Measurements from ENCODE around the gene PIGH. TPM values are rescaled to one million over a fixed set of nuclear protein-coding genes. Genes with fewer than 3 reads are reported as not detected.
A peak's percentile ranks its signal among the peaks of the same experiment; 100 is the strongest.

Gene PIGH
- total and polyA plus RNA-seq, 2 of the 13 experiments (the other 11 are each of a cell fraction or from before 2014, with no cell fraction given), result 30.0 to 43.5 TPM

DNA sequence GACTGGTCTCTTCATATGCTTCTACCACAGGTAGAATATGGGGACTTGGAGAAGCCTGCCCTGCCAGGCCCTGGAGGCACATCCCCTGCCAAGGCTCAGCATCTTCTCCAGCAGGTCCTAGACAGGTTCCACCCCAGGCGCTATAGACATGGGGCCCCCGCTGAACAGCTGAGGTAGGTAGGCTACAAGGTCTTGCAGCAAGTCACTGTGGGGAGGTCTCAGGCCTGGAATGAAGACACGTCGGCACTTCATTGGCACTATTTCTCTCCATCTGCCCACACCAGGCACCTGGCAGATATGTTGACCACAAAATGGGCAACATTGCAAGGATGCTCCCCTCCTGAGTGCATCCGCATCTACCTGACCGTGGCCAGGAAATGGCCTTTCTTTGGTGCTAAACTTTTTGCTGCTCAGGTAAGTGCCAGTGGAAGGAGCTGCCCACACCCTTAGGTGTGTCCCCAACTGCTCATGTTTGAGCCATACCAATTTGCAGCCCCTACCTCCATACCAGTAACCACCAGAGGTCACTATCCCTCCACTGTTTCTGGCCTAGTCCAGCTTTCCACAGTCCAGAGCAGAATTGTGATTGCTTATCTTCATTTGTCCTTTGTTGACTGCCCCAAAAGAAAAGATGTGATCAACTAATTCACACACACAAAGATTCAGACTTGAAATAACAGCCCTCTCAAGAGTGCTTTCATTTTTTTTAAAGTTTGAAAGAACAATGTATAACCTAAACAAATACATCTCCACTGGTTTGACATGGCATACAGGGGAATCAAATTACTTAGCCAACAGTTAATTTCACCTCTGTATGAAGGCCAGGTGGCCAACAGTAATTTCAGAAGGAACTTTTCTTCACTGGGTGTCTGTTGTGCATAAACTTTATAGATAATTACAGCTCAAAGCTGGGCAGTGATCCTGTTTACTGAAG, 16.1 kb downstream of the PIGH start (continued):
- TF ChIP-seq, protein P1, sequence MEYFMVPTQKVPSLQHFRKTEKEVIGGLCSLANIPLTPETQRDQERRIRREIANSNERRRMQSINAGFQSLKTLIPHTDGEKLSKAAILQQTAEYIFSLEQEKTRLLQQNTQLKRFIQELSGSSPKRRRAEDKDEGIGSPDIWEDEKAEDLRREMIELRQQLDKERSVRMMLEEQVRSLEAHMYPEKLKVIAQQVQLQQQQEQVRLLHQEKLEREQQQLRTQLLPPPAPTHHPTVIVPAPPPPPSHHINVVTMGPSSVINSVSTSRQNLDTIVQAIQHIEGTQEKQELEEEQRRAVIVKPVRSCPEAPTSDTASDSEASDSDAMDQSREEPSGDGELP (IDR thresholded peaks at IDR 0.05; ENCODE audit: borderline replicate concordance, low read depth), result no peak
- TF ChIP-seq, protein P2, sequence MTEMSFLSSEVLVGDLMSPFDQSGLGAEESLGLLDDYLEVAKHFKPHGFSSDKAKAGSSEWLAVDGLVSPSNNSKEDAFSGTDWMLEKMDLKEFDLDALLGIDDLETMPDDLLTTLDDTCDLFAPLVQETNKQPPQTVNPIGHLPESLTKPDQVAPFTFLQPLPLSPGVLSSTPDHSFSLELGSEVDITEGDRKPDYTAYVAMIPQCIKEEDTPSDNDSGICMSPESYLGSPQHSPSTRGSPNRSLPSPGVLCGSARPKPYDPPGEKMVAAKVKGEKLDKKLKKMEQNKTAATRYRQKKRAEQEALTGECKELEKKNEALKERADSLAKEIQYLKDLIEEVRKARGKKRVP (CRISPR knock-in tag; IDR thresholded peaks at IDR 0.05), result no peak
- 0 out of 2 replicates have a peak, but pooled peaks have one; percentile 18 for TF ChIP-seq PPARG (CRISPR knock-in tag; conservative IDR thresholded peaks at IDR 0.05)
- TF ChIP-seq, protein P3, sequence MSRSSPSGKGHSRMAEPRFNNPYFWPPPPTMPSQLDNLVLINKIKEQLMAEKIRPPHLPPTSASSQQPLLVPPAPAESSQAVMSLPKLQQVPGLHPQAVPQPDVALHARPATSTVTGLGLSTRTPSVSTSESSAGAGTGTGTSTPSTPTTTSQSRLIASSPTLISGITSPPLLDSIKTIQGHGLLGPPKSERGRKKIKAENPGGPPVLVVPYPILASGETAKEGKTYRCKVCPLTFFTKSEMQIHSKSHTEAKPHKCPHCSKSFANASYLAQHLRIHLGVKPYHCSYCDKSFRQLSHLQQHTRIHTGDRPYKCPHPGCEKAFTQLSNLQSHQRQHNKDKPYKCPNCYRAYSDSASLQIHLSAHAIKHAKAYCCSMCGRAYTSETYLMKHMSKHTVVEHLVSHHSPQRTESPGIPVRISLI (CRISPR knock-in tag; IDR thresholded peaks at IDR 0.05; ENCODE audit: borderline replicate concordance), result no peak
- TF ChIP-seq HES4 (CRISPR knock-in tag; IDR thresholded peaks at IDR 0.05; ENCODE audit: borderline replicate concordance), result no peak
- TF ChIP-seq ETV5 (CRISPR knock-in tag; IDR thresholded peaks at IDR 0.05; ENCODE audit: borderline replicate concordance), result no peak
- TF ChIP-seq HNRNPLL (IDR thresholded peaks at IDR 0.05; ENCODE audit: low read depth, low read length, poor library complexity, severe bottlenecking), result no peak
- no peak for TF ChIP-seq TCF12 (IDR thresholded peaks at IDR 0.05)
- no peak for TF ChIP-seq TCF12 (CRISPR knock-in tag; IDR thresholded peaks at IDR 0.05)
- TF ChIP-seq HOXA5 (CRISPR knock-in tag; IDR thresholded peaks at IDR 0.05), result peak; percentile 52; the same call in 1 of the 2 replicates
- no peak for TF ChIP-seq SRSF1 (optimal IDR thresholded peaks at IDR 0.05; ENCODE audit: low read depth, low read length)
- TF ChIP-seq ZMYM2 (CRISPR knock-in tag; IDR thresholded peaks at IDR 0.05), result no peak
- TF ChIP-seq NFIB (CRISPR knock-in tag; IDR thresholded peaks at IDR 0.05; ENCODE audit: borderline replicate concordance), result no peak
- TF ChIP-seq ZBTB3 (CRISPR knock-in tag; IDR thresholded peaks at IDR 0.05; ENCODE audit: borderline replicate concordance, low read depth), result no peak
- TF ChIP-seq ATAD3A (CRISPR knock-in tag; IDR thresholded peaks at IDR 0.05), result no peak
- no peak for TF ChIP-seq ELF1 (CRISPR knock-in tag; IDR thresholded peaks at IDR 0.05)
- no peak for TF ChIP-seq ZMYM4 (CRISPR knock-in tag; IDR thresholded peaks at IDR 0.05)
- no peak for TF ChIP-seq KDM1A (CRISPR knock-in tag; IDR thresholded peaks at IDR 0.05)
- TF ChIP-seq, protein P4, sequence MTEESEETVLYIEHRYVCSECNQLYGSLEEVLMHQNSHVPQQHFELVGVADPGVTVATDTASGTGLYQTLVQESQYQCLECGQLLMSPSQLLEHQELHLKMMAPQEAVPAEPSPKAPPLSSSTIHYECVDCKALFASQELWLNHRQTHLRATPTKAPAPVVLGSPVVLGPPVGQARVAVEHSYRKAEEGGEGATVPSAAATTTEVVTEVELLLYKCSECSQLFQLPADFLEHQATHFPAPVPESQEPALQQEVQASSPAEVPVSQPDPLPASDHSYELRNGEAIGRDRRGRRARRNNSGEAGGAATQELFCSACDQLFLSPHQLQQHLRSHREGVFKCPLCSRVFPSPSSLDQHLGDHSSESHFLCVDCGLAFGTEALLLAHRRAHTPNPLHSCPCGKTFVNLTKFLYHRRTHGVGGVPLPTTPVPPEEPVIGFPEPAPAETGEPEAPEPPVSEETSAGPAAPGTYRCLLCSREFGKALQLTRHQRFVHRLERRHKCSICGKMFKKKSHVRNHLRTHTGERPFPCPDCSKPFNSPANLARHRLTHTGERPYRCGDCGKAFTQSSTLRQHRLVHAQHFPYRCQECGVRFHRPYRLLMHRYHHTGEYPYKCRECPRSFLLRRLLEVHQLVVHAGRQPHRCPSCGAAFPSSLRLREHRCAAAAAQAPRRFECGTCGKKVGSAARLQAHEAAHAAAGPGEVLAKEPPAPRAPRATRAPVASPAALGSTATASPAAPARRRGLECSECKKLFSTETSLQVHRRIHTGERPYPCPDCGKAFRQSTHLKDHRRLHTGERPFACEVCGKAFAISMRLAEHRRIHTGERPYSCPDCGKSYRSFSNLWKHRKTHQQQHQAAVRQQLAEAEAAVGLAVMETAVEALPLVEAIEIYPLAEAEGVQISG (CRISPR knock-in tag; IDR thresholded peaks at IDR 0.05), result 0 out of 2 replicates have a peak, but pooled peaks have one; percentile 14
- TF ChIP-seq, protein P5, sequence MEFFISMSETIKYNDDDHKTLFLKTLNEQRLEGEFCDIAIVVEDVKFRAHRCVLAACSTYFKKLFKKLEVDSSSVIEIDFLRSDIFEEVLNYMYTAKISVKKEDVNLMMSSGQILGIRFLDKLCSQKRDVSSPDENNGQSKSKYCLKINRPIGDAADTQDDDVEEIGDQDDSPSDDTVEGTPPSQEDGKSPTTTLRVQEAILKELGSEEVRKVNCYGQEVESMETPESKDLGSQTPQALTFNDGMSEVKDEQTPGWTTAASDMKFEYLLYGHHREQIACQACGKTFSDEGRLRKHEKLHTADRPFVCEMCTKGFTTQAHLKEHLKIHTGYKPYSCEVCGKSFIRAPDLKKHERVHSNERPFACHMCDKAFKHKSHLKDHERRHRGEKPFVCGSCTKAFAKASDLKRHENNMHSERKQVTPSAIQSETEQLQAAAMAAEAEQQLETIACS (CRISPR knock-in tag; IDR thresholded peaks at IDR 0.05), result no peak
- no peak for TF ChIP-seq MIER2 (CRISPR knock-in tag; IDR thresholded peaks at IDR 0.05)
- no peak for TF ChIP-seq HNF4A (CRISPR knock-in tag; IDR thresholded peaks at IDR 0.05)
- TF ChIP-seq ZFAT (CRISPR knock-in tag; conservative IDR thresholded peaks at IDR 0.05), result no peak

All from HepG2 (cell line).